Measurements from ENCODE around the gene CBX1. TPM values are rescaled to one million over a fixed set of nuclear protein-coding genes. Genes with fewer than 3 reads are reported as not detected.

CBX1 gene
- total RNA-seq, 2 donors from 2014 or later = 15.8 to 34.2 TPM

DNA sequence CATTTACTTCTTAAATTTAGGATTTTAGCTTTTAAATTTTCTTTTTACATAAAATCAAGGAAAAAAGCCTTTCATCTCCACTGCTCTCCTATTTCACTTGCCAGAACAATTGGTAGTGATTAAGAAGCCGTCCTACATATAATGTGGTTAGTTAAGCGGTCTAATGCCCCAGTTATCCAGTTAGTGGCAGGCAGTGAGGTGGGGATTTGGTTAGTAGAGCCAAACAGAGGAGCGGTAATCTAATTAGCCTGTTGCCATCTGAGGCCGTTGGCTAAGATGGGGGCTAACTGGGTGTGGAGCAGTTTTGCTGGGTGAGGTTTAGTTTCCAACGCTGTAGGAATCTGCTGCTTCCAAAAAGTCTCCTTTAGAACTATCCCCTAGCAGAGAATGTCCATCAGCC is 28.7 kb upstream of the CBX1 start:
- DNase-seq (no peak), ATAC-seq (no peak)
- Histone ChIP-seq H3K4me1 (no peaks in the 10 kb centered on the region), H3K4me3 (no peak overlapping the region), H3K27me3 (no peaks in the 10 kb centered on the region), H3K27ac (no peak overlapping the region), H3K9me3 (no peaks in the 10 kb centered on the region), H3K36me3 (replicated peaks in 1 of 2; ENCODE audit: insufficient read depth in 1 of 2, low read depth in 2 of 2) (no peaks in the 10 kb centered on the region)
- 58 to 68% methylated on average over 5 of the region's 5 CpGs for WGBS, 2 donors
- TF ChIP-seq, protein P1, sequence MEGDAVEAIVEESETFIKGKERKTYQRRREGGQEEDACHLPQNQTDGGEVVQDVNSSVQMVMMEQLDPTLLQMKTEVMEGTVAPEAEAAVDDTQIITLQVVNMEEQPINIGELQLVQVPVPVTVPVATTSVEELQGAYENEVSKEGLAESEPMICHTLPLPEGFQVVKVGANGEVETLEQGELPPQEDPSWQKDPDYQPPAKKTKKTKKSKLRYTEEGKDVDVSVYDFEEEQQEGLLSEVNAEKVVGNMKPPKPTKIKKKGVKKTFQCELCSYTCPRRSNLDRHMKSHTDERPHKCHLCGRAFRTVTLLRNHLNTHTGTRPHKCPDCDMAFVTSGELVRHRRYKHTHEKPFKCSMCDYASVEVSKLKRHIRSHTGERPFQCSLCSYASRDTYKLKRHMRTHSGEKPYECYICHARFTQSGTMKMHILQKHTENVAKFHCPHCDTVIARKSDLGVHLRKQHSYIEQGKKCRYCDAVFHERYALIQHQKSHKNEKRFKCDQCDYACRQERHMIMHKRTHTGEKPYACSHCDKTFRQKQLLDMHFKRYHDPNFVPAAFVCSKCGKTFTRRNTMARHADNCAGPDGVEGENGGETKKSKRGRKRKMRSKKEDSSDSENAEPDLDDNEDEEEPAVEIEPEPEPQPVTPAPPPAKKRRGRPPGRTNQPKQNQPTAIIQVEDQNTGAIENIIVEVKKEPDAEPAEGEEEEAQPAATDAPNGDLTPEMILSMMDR (IDR thresholded peaks at IDR 0.05) = no peak
- TF ChIP-seq POLR2A (IDR thresholded peaks at IDR 0.05) = no peak
- intact Hi-C loops (cut with DNase I) = loop anchor here (5.0 kb wide), 1 partner anchor 103 kb away; no protein-coding TSS in a partner anchor

DNA sequence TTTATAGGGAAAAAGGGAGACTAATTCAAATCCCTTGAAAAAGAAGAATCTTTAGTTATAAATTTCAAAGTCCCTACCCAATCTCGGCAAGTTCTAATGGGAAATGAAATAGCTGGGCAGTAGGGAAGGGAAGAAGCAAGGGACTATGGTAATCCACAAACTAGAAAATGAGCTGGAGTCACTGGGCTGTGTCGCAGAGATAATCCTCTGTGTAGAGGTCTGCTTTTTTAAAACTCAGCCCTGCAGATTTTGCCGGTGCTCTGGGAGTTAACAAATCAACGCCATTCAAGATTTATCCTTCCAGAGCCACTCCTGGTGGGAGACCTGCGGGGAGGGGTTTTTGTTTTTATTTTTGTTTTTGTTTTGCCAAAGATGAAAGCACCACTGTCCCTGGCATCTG is 27.1 kb upstream of the CBX1 start:
- H3K4me3 ChIP-seq = no peak overlapping the region
- H3K27me3 ChIP-seq = no peaks in the 10 kb centered on the region
- no peaks in the 10 kb centered on the region for H3K36me3 ChIP-seq (replicated peaks in 1 of 2; ENCODE audit: insufficient read depth in 1 of 2, low read depth in 2 of 2)
- DNase-seq = no peak
- no peak overlapping the region for H3K27ac ChIP-seq
- 41 to 52% methylated on average over 5 of the region's 5 CpGs for WGBS, 2 donors
- intact Hi-C loops (cut with DNase I) = loop anchor here (5.0 kb wide), 1 partner anchor 101 kb away; no protein-coding TSS in a partner anchor
- no peak for ATAC-seq
- TF ChIP-seq, protein P1 (IDR thresholded peaks at IDR 0.05) = no peak
- TF ChIP-seq POLR2A (IDR thresholded peaks at IDR 0.05) = no peak
- H3K9me3 ChIP-seq = no peaks in the 10 kb centered on the region
- no peaks in the 10 kb centered on the region for H3K4me1 ChIP-seq

DNA sequence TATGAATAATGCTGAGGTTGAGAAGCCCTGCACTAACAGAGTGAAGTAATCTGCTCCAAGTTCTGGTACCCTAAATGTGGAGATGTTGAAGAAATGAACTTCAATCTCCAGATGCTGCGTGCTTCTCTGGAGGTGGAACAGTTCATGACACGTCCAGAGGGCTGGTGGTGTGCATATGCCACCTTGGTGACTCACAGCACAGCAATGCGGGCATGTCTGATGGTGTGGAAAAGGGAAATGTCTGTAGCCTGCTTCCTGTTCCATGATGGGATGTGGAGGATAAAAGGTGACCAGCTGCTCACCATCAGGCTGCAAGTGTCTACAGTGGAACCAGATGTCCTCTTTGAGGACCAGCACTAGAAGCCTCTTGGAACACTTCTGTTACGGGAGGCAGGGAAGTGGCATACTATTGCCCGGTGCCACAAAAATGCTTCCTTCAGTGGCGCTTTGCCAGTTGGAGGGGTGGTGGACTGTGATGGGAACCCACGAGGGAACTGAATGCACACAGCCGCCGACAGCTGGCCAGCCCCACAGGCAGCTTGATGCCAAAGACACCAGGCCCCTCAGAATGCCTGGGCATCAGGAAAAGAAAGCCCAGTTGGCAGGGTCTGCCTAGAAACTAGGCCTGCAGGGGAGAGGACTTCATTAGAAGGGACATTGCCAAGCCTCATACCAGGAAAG is 26.2 kb upstream of the CBX1 start:
- ATAC-seq = no peak
- TF ChIP-seq, protein P1 (IDR thresholded peaks at IDR 0.05) = no peak
- no peak for TF ChIP-seq POLR2A (IDR thresholded peaks at IDR 0.05)
- Histone ChIP-seq H3K4me1 (no peaks in the 10 kb centered on the region), H3K27ac (no peak overlapping the region), H3K4me3 (no peak overlapping the region), H3K27me3 (no peaks in the 10 kb centered on the region), H3K9me3 (no peaks in the 10 kb centered on the region), H3K36me3 (replicated peaks in 1 of 2; ENCODE audit: insufficient read depth in 1 of 2, low read depth in 2 of 2) (peaks cover 0 to 3% of the 10 kb centered on the region in 2 donors)
- WGBS, 2 donors = 64 to 65% methylated on average over 6 to 9 of the region's 9 CpGs
- intact Hi-C loops (cut with DNase I) = loop anchor here (5.0 kb wide), 1 partner anchor 100 kb away; no protein-coding TSS in a partner anchor
- no peak for DNase-seq

DNA sequence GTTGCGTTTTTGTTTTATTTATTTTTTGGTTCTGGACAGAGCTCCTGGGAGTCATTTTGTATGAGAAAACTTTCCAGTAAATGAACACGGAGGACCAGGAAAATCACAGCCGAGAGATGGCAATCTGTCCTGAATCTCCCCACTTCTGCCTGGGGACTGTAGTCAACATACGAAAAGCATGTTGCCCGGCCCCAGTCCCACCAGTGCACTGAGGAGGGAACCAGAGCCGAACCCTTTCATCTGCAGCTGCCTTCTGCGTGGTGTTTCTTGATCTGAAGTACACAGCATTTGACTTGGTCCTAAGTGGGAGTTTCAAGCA is 25.2 kb upstream of the CBX1 start:
- no peak for TF ChIP-seq POLR2A (IDR thresholded peaks at IDR 0.05)
- TF ChIP-seq, protein P1 (IDR thresholded peaks at IDR 0.05) = no peak
- H3K27ac ChIP-seq = no peak overlapping the region
- H3K4me3 ChIP-seq = no peak overlapping the region
- H3K4me1 ChIP-seq = no peaks in the 10 kb centered on the region
- intact Hi-C loops (cut with DNase I) = loop anchor here (5.0 kb wide), 1 partner anchor 99 kb away; no protein-coding TSS in a partner anchor
- peaks cover 0 to 11% of the 10 kb centered on the region in 2 donors for H3K36me3 ChIP-seq (replicated peaks in 1 of 2; ENCODE audit: insufficient read depth in 1 of 2, low read depth in 2 of 2)
- WGBS, 2 donors = 73 to 91% methylated on average over 7 of the region's 7 CpGs
- H3K9me3 ChIP-seq = no peaks in the 10 kb centered on the region
- ATAC-seq (no peak), DNase-seq (no peak)
- H3K27me3 ChIP-seq = no peaks in the 10 kb centered on the region

Measured in body of pancreas (tissue), 4 donors.